ENCODE data around the gene CAVIN4. TPM values are rescaled to one million over a fixed set of nuclear protein-coding genes. Genes with fewer than 3 reads are reported as not detected.

The CAVIN4 gene
- total and polyA plus RNA-seq, 2 of the 13 experiments (the other 11 are each of a cell fraction or from before 2014, with no cell fraction given): 0.54 to 1.00 TPM

DNA sequence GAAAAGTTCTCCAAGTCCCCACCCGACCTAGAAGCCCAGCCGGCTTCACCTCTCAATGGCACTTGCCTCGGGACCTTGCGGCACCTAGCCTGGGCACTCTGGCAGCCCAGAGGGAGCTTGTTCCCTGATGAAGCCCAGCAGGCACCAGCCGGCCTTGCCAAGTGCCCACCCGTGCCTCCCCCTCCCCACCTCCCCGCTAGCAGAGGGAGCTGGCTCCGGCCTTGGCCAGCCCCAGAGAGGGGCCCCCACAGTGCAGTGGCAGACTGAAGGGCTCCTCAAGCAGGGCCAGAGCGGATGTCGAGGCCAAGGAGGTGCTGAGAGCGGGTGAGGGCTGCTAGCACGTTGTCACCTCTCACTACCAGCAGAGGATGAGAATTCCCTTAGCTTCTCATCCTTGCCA, 37.6 kb upstream of the CAVIN4 start (continued):
- TF ChIP-seq FOXA1 (IDR thresholded peaks at IDR 0.05) (no peak), FOXA1 (CRISPR knock-in tag; IDR thresholded peaks at IDR 0.05) (no peak)

GRCh38 chr9:100549048-100549447, 28.8 kb upstream of the CAVIN4 start:
- no TSS peak for BruUV-seq (replicated peaks)
- Histone ChIP-seq H3K4me1 (ENCODE audit: insufficient read depth, low read length) (no peaks in the 10 kb centered on the region), H3K4me3 (replicated peaks in 1 of 3; ENCODE audit: insufficient read depth in 1 of 3, low read depth in 2 of 3, low read length in 3 of 3) (no peak overlapping the region), H3K79me2 (ENCODE audit: insufficient read depth, low read length) (no peaks in the 10 kb centered on the region), H4K20me1 (ENCODE audit: insufficient read depth, low read length) (no peaks in the 10 kb centered on the region), H3K9ac (ENCODE audit: insufficient read depth, low read depth, low read length) (no peak overlapping the region), H3K36me3 (replicated peaks in 1 of 2; ENCODE audit: control insufficient read depth in 1 of 2, insufficient read depth in 2 of 2, low read length in 2 of 2) (no peaks in the 10 kb centered on the region), H3K9me3 (ENCODE audit: low read length) (peaks cover 13% of the 10 kb centered on the region; the same call in 1 of the 2 replicates), H3K27ac (ENCODE audit: extremely low read length, insufficient read depth, low read length) (no peak overlapping the region), H3K27me3 (ENCODE audit: control insufficient read depth in 1 of 2, insufficient read depth in 2 of 2, low read length in 2 of 2) (no peaks in the 10 kb centered on the region), H2AFZ (ENCODE audit: low read length) (no peak overlapping the region), H3K4me2 (ENCODE audit: low read depth, low read length) (no peak overlapping the region)
- WGBS (ENCODE audit: low lambda C conversion rate): 74% methylated on average over 5 of the region's 5 CpGs
- DNase-seq (ENCODE audit: low spot score) (no peak), ATAC-seq (no peak), FAIRE-seq (no peak)
- no peak for TF ChIP-seq ZNF24 (IDR thresholded peaks at IDR 0.05)
- TF ChIP-seq MZF1 (CRISPR knock-in tag; IDR thresholded peaks at IDR 0.05; ENCODE audit: borderline replicate concordance): no peak
- TF ChIP-seq BCLAF1 (IDR thresholded peaks at IDR 0.05): no peak
- no peak for TF ChIP-seq ZNF230 (CRISPR knock-in tag; IDR thresholded peaks at IDR 0.05)
- no peak for TF ChIP-seq ZNF557 (CRISPR knock-in tag; IDR thresholded peaks at IDR 0.05)
- TF ChIP-seq TAF1 (CRISPR knock-in tag; IDR thresholded peaks at IDR 0.05): no peak
- no peak for TF ChIP-seq CENPT (CRISPR knock-in tag; IDR thresholded peaks at IDR 0.05; ENCODE audit: low read depth)
- no peak for TF ChIP-seq RXRA (CRISPR knock-in tag; IDR thresholded peaks at IDR 0.05)
- TF ChIP-seq ZNF547 (CRISPR knock-in tag; IDR thresholded peaks at IDR 0.05): no peak
- TF ChIP-seq ZNF784 (CRISPR knock-in tag; IDR thresholded peaks at IDR 0.05; ENCODE audit: borderline replicate concordance): no peak
- TF ChIP-seq JUNB (CRISPR knock-in tag; IDR thresholded peaks at IDR 0.05; ENCODE audit: borderline replicate concordance): no peak
- no peak for TF ChIP-seq HNRNPUL1 (IDR thresholded peaks at IDR 0.05; ENCODE audit: low read depth, low read length)
- no peak for TF ChIP-seq XRCC5 (optimal IDR thresholded peaks at IDR 0.05; ENCODE audit: low read length)
- TF ChIP-seq, protein P1, sequence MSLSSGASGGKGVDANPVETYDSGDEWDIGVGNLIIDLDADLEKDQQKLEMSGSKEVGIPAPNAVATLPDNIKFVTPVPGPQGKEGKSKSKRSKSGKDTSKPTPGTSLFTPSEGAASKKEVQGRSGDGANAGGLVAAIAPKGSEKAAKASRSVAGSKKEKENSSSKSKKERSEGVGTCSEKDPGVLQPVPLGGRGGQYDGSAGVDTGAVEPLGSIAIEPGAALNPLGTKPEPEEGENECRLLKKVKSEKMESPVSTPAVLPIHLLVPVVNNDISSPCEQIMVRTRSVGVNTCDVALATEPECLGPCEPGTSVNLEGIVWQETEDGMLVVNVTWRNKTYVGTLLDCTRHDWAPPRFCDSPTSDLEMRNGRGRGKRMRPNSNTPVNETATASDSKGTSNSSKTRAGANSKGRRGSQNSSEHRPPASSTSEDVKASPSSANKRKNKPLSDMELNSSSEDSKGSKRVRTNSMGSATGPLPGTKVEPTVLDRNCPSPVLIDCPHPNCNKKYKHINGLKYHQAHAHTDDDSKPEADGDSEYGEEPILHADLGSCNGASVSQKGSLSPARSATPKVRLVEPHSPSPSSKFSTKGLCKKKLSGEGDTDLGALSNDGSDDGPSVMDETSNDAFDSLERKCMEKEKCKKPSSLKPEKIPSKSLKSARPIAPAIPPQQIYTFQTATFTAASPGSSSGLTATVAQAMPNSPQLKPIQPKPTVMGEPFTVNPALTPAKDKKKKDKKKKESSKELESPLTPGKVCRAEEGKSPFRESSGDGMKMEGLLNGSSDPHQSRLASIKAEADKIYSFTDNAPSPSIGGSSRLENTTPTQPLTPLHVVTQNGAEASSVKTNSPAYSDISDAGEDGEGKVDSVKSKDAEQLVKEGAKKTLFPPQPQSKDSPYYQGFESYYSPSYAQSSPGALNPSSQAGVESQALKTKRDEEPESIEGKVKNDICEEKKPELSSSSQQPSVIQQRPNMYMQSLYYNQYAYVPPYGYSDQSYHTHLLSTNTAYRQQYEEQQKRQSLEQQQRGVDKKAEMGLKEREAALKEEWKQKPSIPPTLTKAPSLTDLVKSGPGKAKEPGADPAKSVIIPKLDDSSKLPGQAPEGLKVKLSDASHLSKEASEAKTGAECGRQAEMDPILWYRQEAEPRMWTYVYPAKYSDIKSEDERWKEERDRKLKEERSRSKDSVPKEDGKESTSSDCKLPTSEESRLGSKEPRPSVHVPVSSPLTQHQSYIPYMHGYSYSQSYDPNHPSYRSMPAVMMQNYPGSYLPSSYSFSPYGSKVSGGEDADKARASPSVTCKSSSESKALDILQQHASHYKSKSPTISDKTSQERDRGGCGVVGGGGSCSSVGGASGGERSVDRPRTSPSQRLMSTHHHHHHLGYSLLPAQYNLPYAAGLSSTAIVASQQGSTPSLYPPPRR (CRISPR knock-in tag; IDR thresholded peaks at IDR 0.05; ENCODE audit: borderline replicate concordance): no peak
- no peak for TF ChIP-seq ZNF205 (CRISPR knock-in tag; IDR thresholded peaks at IDR 0.05)
- TF ChIP-seq ZBTB38 (CRISPR knock-in tag; IDR thresholded peaks at IDR 0.05): no peak
- intact Hi-C loops (cut with micrococcal nuclease; ENCODE audit: unreplicated experiment) (no loop called here), in situ Hi-C loops (cut with HindIII; ENCODE audit: extremely low pct_ligation_motif_present, low pct_unique_long_range_greater_than_20kb) (no loop called here)
- ChIA-PET CTCF (ENCODE audit: low intra/inter-chr PET ratio, low total read pairs) (no interaction called here), POLR2A (no interaction called here)

Measured in HepG2 (cell line).